GM12875 (cell line): Measurements from ENCODE around the gene ZNF8.
"Not testable (repeated sequence)": the region's sequence is repeated elsewhere in the genome, so short reads cannot be mapped to it uniquely, and the experiment has no call there.

ENCODE experiments used
- H3K4me3 ChIP-seq: one replicate; pipeline ENCODE4 v1.5.1; 2011; ENCODE audit warnings: low read depth, low read length, control low read depth
- TF ChIP-seq, protein P1 (sequence below): IDR thresholded peaks from 2 replicates; pipeline ENCODE4 v1.5.1; 2011; ENCODE audit warnings: low read depth, mild to moderate bottlenecking, control low read depth, inconsistent platforms, low read length, moderate library complexity, borderline replicate concordance; ENCODE audit not compliant: insufficient read depth

ZNF8 gene

DNA sequence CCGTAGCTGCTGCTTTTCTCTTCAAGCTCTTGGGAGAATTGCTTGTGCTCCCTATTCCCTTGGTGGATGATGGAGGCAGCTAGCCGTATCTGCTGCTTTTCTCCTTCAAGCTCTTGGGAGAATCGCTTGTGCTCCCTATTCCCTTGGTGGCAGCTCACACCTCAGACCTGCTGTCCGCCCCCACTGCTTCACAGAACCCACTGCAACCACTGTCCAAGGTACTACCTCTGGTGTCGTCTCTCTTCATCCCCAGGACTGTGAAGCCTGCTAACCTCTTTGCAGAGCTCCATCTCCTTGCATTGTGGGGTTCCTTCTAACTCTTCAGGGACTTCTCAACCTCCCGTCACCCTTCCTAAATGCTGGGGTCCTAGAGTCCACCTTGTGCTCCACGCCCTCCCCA lies 21.9 kb downstream of the ZNF8 start:
- TF ChIP-seq, protein P1, sequence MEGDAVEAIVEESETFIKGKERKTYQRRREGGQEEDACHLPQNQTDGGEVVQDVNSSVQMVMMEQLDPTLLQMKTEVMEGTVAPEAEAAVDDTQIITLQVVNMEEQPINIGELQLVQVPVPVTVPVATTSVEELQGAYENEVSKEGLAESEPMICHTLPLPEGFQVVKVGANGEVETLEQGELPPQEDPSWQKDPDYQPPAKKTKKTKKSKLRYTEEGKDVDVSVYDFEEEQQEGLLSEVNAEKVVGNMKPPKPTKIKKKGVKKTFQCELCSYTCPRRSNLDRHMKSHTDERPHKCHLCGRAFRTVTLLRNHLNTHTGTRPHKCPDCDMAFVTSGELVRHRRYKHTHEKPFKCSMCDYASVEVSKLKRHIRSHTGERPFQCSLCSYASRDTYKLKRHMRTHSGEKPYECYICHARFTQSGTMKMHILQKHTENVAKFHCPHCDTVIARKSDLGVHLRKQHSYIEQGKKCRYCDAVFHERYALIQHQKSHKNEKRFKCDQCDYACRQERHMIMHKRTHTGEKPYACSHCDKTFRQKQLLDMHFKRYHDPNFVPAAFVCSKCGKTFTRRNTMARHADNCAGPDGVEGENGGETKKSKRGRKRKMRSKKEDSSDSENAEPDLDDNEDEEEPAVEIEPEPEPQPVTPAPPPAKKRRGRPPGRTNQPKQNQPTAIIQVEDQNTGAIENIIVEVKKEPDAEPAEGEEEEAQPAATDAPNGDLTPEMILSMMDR: no peak
- H3K4me3 ChIP-seq: no peak overlapping the region

DNA sequence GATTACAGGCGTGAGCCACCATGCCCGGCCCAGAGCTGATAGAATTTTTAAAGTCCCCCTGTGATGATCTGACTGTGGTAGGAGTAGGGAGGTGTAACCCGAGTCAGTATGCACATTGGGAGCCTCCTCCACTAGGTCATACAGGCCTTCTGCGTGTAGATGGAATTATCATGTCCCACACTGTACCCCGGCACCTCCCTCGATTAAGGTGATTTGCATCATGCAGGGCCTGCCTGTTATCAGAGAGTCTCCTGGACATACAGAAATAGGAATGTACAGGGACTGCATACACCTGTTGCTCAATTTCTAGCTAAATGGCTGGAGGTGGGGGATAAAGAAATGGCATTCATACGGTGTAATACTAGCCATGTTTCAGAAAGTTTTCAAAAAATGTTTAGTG lies 25.5 kb downstream of the ZNF8 start:
- H3K4me3 ChIP-seq: no peak overlapping the region
- TF ChIP-seq, protein P1: no peak

DNA sequence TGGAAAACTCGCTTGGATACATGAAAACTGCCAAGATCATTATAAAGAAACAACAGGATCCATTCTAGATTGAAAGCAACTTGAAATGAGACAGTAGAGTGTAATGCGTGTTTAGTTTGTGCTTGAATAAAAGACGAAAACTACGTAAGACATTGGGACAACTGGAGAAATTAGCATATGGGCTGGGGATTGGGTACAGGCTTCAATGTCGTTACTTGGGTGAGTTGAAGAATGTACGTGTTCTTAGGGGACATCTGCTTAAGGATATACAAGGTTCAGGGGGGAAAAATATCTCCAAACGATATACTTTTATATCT lies 26.0 kb downstream of the ZNF8 start:
- H3K4me3 ChIP-seq: peak overlapping the region; percentile 31
- TF ChIP-seq, protein P1: no peak

DNA sequence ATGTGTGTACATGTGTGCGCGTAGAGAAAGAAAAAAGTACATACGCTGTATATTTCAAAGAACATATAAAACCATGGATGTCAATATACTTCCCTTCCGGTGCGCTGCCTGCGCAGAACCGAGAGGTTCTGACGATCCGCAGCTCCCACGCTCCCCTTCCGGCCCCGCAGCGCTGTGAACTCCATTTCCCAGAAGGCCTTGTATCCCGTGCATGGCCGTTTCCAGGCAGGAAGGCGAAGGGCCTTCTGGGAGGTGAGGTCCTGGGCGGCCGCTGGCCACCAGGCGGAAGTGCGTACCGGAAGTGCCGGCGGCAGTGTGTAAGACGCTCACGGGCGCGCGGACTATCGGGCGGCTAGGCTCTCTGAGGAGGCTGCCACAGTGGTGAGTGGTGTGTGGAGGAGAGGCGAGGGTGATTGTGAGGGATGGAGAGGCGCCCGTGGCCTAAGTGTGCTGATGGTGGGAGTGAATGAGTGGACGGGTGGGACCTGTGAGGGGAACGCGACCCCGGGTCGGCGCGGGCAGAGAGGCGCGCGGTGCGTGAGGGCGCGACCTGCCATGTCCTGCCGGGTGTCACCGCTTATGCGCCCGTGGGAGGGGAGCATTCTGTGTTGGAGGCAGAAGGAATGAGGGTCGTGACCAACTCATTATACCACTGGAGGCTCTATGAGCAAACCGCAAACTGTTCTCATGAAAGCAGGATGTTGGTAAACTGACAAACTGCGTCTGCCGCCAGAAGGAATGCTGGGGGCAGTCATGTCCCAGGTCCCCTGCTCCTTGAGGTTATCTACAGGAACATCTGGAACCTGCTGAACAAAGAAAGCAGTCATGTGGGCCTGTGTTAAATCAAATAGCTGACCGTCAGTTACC lies 26.5 kb downstream of the ZNF8 start, which contains the start of gene ERVK3-1:
TSS of gene ERVK3-1 (plus strand) at position 313 of the 867 bp plus-strand sequence. CDS start 6,792 bp downstream, outside the sequence.
- TF ChIP-seq, protein P1: no peak

DNA sequence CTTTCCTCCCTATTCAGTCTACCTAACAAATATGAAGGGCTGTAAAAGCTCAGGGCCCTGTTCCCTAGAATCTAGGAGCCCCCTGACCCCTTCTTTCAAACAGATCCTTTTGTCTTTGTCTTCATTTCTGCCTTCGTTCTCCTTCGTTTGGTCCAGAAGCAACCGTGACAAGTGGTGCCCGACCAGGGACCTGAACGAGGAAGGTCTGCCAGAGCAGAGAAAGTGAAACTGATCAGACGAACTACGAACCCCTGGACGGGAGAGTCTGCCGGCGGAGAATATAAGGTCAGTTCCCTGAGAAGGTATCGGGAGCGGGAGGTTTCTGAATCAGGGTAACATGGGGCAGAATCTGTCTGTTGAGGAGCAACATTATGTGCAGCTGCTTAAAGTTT lies 27.2 kb downstream of the ZNF8 start:
- TF ChIP-seq, protein P1: no peak
- peak overlapping the region; percentile 99 for H3K4me3 ChIP-seq

More for the DNA sequence above, 26.5 kb downstream of the ZNF8 start, which contains the start of gene ERVK3-1:
- H3K4me3 ChIP-seq: peak within 1 kb of the TSS; percentile 99

DNA sequence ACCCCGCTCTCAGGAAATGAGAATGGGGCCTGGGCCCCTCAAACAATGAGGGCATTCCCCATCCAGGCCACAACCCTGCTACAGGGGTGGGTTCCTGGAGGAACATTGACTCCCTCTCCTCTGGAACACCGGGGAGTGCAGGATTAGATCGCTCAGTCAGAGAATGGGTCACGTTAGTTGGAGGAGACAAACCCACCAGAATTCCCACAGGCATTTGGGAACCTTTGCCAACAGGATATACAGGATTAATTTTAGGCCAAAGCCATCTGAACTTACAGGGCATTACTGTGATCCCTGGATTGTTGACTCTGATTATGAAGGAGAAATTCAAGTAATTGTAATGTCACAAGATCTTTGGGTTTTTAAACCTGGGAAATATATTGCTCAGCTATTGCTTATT lies 29.0 kb downstream of the ZNF8 start:
- H3K4me3 ChIP-seq: no peak overlapping the region
- TF ChIP-seq, protein P1: no peak

DNA sequence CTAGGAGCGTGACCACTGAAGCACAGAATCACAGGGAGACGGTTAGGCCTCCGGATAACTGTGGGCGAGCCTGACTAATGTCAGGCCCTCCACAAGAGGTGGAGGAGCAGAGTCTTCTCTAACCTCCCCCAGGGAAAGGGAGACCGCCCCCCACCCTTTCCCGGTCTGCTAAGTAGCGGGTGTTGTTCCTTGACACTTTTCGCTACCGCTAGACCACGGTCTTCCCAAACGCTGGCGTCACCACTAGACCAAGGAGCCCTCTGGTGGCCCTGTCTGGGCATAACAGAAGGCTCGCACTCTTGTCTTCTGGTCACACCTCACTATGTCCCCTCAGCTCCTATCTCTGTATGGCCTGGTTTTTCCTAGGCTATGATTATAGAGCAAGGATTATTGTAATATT lies 31.9 kb downstream of the ZNF8 start:
- H3K4me3 ChIP-seq: not testable (repeated sequence)
